GM23338 (cell line): Measurements from ENCODE around the gene PSMD12. TPM values are rescaled to one million over a fixed set of nuclear protein-coding genes. Genes with fewer than 3 reads are reported as not detected.
A peak's percentile ranks its signal among the peaks of the same experiment; 100 is the strongest.

Experiments
- ATAC-seq: fragments of 200-7000 bp; cut with Tn5 transposase; 3 replicates; pipeline ENCODE4 v1.9.1; 2020
- DNase-seq: peaks from one replicate; pipeline ENCODE4 v3.0.0-alpha.2; 2015; ENCODE audit warnings: low spot score
- H2AFZ ChIP-seq: fragments of 200-600 bp; sonication (generic); 2 replicates; pipeline ENCODE4 v1.8.0; 2016; ENCODE audit warnings: antibody characterized with exemption, mild to moderate bottlenecking, moderate library complexity
- H3F3A ChIP-seq: fragments of 200-600 bp; sonication (generic); replicated peaks from 2 replicates; pipeline ENCODE4 v1.8.0; 2017; ENCODE audit warnings: antibody characterized with exemption, mixed run types, low read depth
- H3K27ac ChIP-seq: fragments of 200-600 bp; sonication (generic); 2 replicates; pipeline ENCODE4 v1.6.1; 2016; ENCODE audit warnings: low read depth
- H3K27me3 ChIP-seq: fragments of 200-600 bp; sonication (generic); 2 replicates; pipeline ENCODE4 v1.8.0; 2016; ENCODE audit warnings: mild to moderate bottlenecking, mixed run types, moderate library complexity; ENCODE audit not compliant: insufficient read depth
- H3K36me3 ChIP-seq: fragments of 200-600 bp; sonication (generic); 2 replicates; pipeline ENCODE4 v1.8.0; 2016; ENCODE audit warnings: mild to moderate bottlenecking; ENCODE audit not compliant: insufficient read depth
- H3K4me1 ChIP-seq: fragments of 200-600 bp; sonication (generic); 2 replicates; pipeline ENCODE4 v1.8.0; 2016; ENCODE audit warnings: mild to moderate bottlenecking, moderate library complexity; ENCODE audit not compliant: insufficient read depth
- H3K4me2 ChIP-seq: fragments of 200-600 bp; sonication (generic); 2 replicates; pipeline ENCODE4 v1.7.1; 2017; ENCODE audit warnings: mixed run types
- H3K4me3 ChIP-seq: fragments of 200-600 bp; sonication (generic); 2 replicates; pipeline ENCODE4 v1.6.1; 2016; ENCODE audit warnings: mixed run types
- H3K79me2 ChIP-seq: fragments of 200-600 bp; sonication (generic); replicated peaks from 2 replicates; pipeline ENCODE4 v1.8.0; 2017; ENCODE audit warnings: mild to moderate bottlenecking; ENCODE audit not compliant: insufficient read depth
- H3K9me2 ChIP-seq: fragments of 200-600 bp; sonication (generic); 2 replicates; pipeline ENCODE4 v1.8.0; 2017; ENCODE audit not compliant: insufficient read depth
- H4K20me1 ChIP-seq: fragments of 200-600 bp; sonication (generic); replicated peaks from 2 replicates; pipeline ENCODE4 v1.8.0; 2017; ENCODE audit warnings: mild to moderate bottlenecking; ENCODE audit not compliant: insufficient read depth
- H3K27ac Mint-ChIP-seq: 2 replicates; pipeline ENCODE4 v1.8.0; 2020; ENCODE audit warnings: inconsistent platforms, mild to moderate bottlenecking, moderate library complexity, mixed read lengths
- H3K27me3 Mint-ChIP-seq: 3 replicates; pipeline ENCODE4 v1.8.0; 2022; ENCODE audit warnings: low read depth, mild to moderate bottlenecking, moderate library complexity, mixed read lengths, inconsistent platforms; ENCODE audit not compliant: insufficient read depth, poor library complexity
- H3K36me3 Mint-ChIP-seq: 3 replicates; pipeline ENCODE4 v1.8.0; 2021; ENCODE audit warnings: low read depth, mild to moderate bottlenecking, inconsistent platforms, moderate library complexity, mixed read lengths
- H3K4me1 Mint-ChIP-seq: 3 replicates; pipeline ENCODE4 v1.8.0; 2020; ENCODE audit warnings: mild to moderate bottlenecking, inconsistent platforms, mixed read lengths
- H3K4me3 Mint-ChIP-seq: 3 replicates; pipeline ENCODE4 v1.8.0; 2021; ENCODE audit warnings: moderate library complexity, mild to moderate bottlenecking, inconsistent platforms, mixed read lengths
- H3K9me3 Mint-ChIP-seq: 3 replicates; pipeline ENCODE4 v1.8.0; 2020; ENCODE audit warnings: moderate library complexity, mild to moderate bottlenecking, inconsistent platforms, mixed read lengths
- CREB1 ChIP-seq: fragments of 250-450 bp; sonication (Bioruptor Pico); IDR thresholded peaks from 2 replicates; pipeline ENCODE4 v1.5.0; 2020; ENCODE audit warnings: low read depth, mild to moderate bottlenecking, moderate library complexity
- EZH2phosphoT487 ChIP-seq: fragments of 200-600 bp; sonication (generic); IDR thresholded peaks from one replicate; pipeline ENCODE4 v1.8.1; 2018; ENCODE audit warnings: antibody characterized with exemption; ENCODE audit not compliant: unreplicated experiment
- POLR2AphosphoS5 ChIP-seq: IDR thresholded peaks from 2 replicates; pipeline ENCODE4 v1.6.1; 2016; ENCODE audit warnings: antibody characterized with exemption, low read depth
- REST ChIP-seq: IDR thresholded peaks from one replicate; pipeline ENCODE4 v1.6.1; 2018; ENCODE audit warnings: antibody characterized with exemption; ENCODE audit not compliant: unreplicated experiment
- STAT1 ChIP-seq: IDR thresholded peaks from one replicate; pipeline ENCODE4 v1.6.1; 2016; ENCODE audit warnings: antibody characterized with exemption; ENCODE audit not compliant: unreplicated experiment
- ZNF462 ChIP-seq: fragments of 250-450 bp; sonication (Bioruptor Pico); IDR thresholded peaks from 2 replicates; pipeline ENCODE4 v1.5.0; 2020; ENCODE audit warnings: mild to moderate bottlenecking, moderate library complexity
- polyA plus RNA-seq: library from polyadenylated mRNA; unstranded; fragments of >200 nt; fragmentation: Nextera tagmentation; extraction: Ambion mirVana; gene quantifications from 2 replicates; pipeline ENCODE4 v1.2.1, GENCODE V29; 2016
- total RNA-seq: library from RNA; depleted of rRNA; stranded (reverse); fragments of >200 nt; shearing (Covaris generic); gene quantifications from 2 replicates; pipeline ENCODE4 v1.2.3, GENCODE V29; 2014

The PSMD12 gene
- total and polyA plus RNA-seq, 2 experiments from 2014 or later: 73.7 to 146 TPM

GRCh38 chr17:67375716-67376115 is 9.3 kb upstream of the PSMD12 start (continued):
- TF ChIP-seq ZNF462: no peak
- TF ChIP-seq CREB1: no peak

GRCh38 chr17:67375054-67375427 is 8.7 kb upstream of the PSMD12 start:
- no peak overlapping the region for H3K27ac Mint-ChIP-seq
- H4K20me1 ChIP-seq: no peaks in the 10 kb centered on the region
- H3K27me3 ChIP-seq: no peaks in the 10 kb centered on the region
- H2AFZ ChIP-seq: peak overlapping the region; percentile 82; the same call in 1 of the 2 replicates
- ATAC-seq: no peak
- peaks cover 33% of the 10 kb centered on the region for H3K4me1 Mint-ChIP-seq
- H3K4me3 ChIP-seq: no peak overlapping the region
- TF ChIP-seq ZNF462: no peak
- TF ChIP-seq POLR2AphosphoS5: no peak
- no peak for TF ChIP-seq REST
- TF ChIP-seq STAT1: no peak
- no peak for TF ChIP-seq EZH2phosphoT487
- H3K27ac ChIP-seq: no peak overlapping the region
- no peak for DNase-seq
- peaks cover 16% of the 10 kb centered on the region for H3K4me1 ChIP-seq
- peak overlapping the region; percentile 48; the same call in 1 of the 3 replicates for H3K4me3 Mint-ChIP-seq
- peaks cover 21% of the 10 kb centered on the region; the same call in 1 of the 2 replicates for H3F3A ChIP-seq
- H3K79me2 ChIP-seq: peaks cover 18% of the 10 kb centered on the region
- H3K36me3 Mint-ChIP-seq: peaks cover 12% of the 10 kb centered on the region
- H3K9me3 Mint-ChIP-seq: peaks cover 9% of the 10 kb centered on the region; the same call in 2 of the 3 replicates
- H3K4me2 ChIP-seq: peak overlapping the region; percentile 49; the same call in 1 of the 2 replicates
- H3K9me2 ChIP-seq: no peaks in the 10 kb centered on the region
- H3K36me3 ChIP-seq: no peaks in the 10 kb centered on the region
- H3K27me3 Mint-ChIP-seq: peaks cover 15% of the 10 kb centered on the region
